GM03348 (cell line): ENCODE measurements around the gene TLR10.
"Not testable (repeated sequence)": the region's sequence is repeated elsewhere in the genome, so short reads cannot be mapped to it uniquely, and the experiment has no call there.

ENCODE experiments used
- DNase-seq: peaks from one replicate; pipeline ENCODE4 v3.0.0; 2012; ENCODE audit warnings: low spot score

TLR10 gene

DNA sequence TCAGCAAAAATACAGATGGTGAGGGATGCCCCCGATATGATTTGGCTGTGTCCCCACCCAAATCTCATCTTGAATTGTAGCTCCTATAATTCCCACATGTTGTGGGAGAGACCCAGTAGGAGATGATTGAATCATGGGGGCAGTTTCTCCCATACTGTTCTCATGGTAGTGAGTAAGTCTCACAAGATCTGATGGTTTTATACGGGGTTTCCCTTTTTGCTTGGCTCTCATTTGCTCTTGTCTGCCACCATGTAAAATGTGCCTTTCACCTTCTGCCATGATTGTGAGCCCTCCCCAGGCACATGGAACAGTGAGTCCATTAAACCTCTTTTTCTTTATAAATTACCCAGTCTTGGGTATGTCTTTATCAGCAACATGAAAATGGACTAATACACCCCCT lies 15.8 kb downstream of the TLR10 start:
- not testable (repeated sequence) for DNase-seq

DNA sequence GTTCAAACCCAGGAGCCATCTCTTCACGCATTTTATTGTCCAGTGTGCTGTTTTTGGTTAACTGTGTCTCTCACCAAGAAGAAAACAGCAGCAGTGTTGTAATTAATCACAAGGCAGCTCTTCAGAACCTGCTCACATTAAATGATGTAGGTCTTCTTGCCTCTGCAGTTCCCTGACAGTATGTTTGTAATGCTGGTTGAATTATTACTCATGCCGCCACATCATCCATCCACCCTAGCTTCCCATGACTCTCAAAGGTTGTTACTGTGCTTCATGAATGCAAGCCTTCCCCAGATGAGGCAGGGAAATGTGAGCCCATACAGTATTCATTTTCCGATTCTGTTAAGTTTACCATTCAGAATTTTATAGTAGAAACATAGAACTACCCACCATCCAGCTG lies 17.4 kb downstream of the TLR10 start:
- no peak for DNase-seq

DNA sequence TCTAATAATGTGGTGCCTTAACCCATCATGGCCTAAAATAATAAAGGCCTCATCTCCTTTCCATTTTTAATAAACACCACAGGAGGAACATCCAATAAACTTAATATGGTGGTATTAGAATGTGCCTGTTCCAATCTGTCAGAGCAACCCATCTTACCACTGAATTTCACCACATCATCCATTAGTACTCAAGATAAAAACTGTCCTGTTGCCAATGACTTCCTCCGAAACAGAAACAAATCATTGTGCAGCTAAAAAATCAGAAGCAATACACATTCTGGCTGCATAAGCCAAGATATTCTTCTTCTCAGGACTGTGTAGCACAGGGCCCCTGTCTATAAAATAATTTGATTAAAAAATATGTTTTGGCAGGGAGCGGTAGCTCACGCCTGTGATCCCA lies 18.5 kb downstream of the TLR10 start:
- no peak for DNase-seq

DNA sequence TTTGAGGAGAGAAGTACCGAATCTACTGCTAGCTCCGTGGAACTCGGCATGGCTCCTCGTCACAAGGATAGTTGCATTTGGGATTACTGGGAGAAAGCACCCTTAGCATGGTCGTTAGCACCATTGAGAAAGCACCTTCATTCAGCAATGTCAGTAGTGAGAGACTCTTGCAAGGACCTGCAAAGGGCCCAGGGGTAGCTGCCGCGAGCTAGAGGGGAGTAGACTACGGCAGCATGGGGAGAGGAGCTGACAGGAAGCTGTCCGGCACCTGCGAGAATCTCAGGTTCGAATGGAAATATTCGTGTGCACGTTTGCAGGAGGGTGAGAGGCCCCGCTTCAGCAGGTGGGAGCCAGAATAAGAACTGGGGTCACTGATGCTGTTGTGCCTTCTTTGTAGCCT lies 20.2 kb downstream of the TLR10 start:
- no peak for DNase-seq

DNA sequence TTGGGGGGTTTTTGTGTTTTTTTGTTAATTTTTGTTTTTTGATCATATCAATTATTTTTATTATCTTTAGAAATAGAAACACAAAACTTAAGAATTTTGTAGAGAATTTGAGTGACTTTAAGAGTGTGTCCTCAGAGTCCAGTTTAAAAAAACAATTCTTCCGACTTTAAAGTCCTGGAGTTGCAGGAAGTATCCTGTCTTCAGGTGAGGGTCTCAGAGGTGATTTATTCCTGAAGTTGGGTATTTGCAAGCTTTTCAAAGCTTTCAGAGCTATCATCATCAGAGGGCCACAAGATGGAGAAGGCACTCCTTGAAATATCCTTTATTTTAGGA lies 23.0 kb downstream of the TLR10 start:
- no peak for DNase-seq

DNA sequence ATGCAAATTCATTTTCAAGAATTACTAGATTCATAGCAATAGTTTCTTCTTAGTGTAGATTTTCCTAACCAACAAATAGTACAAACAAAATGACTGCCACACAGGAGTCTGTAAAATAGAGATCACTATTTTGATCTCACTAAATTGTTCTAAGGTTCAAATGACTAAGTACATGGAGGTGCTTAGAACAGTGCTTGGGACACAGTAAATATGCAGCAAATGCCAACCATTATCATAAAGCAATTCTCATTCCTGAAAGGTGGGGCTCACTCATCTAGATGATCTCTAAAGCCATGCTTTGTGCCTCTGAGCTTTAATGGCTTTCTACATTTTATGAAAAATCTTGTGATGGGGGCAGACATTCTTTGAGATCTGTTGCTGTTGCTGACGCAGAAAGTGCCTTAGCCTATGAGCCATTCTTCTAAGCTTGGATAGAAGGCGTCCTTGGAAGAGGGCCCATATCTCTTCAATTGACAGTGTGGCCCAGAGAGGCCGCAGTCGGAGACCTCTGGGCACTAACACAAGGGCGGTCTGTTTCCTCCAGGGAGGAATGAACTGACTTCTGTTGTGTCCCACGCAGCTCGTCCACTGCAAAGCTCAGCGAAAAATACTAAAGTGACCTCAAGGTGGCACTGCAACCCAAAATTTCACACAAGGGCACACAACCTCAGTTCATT lies 23.5 kb downstream of the TLR10 start:
- peak; percentile 65 for DNase-seq

DNA sequence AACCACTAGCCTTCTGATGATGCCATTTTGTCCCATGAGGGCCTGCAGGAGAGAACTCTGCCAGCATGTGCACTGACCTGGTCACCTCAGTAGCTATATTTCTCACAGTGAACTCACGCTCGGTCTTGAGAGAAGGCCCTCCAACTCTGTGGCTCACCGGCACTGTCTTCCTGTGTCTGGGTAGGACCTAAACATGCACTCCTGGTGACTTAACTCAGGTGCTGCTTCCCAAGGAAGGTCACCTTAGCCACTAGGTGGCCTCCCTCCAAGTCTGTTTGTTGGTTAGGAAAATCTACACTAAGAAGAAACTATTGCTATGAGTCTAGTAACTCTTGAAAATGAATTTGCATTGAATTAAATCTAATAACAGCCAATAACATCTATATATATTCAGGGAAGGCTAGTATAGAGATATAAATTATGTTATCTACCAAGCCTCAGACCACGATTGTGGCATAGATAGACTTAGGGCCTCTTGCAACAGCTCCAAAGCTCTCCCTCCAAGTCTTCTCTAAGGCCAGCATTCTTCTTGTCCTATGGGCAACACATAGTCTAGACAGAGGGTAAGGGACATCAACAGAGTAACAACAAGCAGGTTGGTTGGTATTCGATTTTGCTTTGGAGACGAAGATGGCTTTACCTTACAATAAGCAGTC lies 24.7 kb downstream of the TLR10 start:
- no peak for DNase-seq

DNA sequence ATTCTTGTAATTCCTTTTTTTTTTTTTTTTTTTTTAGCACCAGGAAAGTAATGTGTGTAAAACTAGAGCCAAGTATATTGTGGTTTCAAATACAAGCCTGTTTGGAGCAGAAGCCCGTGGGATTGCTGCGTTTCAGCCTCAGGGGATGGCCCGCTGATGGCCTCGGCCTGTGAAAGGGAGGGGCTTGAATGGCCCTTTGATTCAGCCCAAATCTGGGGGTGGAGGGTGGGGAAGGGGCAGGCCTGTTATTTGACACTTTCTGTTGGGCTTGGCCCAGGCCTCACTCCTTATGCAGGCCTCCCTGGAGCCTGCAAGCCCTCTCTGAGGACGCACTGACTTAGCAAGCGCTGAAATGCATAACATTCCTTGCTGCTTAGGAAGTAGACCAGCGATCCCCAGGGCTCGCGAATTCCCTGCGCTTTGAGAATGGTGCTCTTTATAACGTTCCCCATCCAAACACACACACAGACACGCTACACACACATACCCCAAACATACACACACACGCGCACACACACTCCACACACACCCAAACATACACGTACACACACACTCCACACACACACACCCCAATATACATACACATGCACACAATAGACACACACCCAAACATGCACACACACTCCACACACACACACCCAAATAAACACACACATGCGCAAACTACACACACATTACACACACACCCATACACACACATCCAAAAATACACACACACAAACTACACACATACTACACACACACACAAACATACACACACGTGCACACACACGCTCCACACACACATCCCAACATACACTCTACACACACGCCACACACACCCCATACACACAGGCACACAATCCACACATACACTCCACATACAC lies 29.6 kb downstream of the TLR10 start:
- DNase-seq, result peak; percentile 93

DNA sequence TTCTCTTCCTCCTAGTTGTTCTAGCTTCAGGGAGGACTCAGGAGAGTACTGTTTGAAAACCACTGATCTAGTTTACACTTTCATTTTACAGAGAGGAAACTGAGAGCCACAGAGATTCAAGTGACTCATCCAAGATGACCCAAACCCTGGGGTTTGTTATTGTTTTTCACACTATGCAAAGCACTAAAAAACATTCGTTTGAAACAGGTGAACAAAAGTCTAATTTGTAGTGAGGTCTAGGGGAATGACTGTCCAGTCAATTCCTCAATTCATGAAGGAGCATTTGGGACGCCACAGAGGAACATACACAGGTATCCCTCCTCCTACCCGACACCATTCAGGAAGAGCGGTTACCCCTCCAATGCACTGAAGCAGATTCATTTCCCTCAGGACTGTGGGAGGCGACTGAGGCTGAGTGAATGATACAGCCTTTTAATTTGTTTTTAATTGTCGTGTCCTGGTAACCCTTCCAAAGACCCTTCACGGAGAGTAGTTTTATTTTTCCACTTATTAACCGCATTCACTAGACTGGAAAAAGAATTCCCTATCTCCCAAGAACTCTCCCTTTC lies 30.3 kb downstream of the TLR10 start:
- peak; percentile 17 for DNase-seq

DNA sequence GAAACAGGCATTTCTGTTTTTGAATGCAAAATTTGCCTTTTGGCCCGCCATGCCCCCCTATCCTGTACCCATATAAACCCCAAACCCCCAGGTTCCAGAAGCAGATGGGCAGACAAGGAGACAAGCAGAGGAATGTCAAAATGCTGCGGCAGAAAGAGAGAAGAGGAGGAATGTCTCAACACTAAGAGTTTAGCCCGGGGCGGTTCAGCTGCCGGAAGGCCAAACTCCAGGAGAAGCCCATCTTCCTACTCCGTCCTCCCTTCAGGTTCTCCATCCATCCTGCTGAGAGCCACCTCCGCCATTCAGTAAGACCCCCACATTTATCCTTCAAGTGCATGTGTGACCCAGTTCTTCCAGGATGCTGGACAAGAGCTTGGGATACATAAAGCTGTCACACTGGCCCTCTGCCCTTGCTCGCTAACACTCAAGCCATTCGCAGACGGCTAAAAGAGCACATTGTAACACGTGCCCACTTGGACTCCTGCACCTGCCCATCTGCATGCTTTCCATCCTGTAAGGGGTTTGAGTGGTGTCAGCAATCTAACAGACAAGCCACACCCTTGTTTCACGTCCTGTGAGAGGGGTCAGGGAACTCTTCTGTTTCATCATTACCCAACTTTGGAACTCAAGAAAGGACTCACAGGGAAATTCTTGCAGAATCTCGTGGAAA lies 31.3 kb downstream of the TLR10 start:
- no peak for DNase-seq

DNA sequence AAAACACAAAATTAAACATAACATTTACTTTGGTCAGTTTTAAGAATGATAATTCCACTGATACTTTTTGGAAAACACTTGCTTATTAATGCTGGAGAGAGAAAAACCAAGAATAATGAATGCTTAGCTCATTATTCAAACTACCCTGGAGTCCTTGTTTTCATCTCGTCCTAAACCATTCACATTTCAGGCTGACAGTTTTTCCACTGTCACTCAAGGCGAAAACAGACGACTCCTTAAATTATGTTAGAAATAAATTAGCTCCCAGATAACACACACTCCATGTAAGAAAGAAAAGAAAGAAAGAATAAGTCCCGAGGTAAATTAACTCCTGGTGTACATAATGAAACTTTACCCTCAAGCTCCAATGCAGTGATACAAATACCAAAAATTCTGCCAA lies 33.5 kb downstream of the TLR10 start:
- no peak for DNase-seq

DNA sequence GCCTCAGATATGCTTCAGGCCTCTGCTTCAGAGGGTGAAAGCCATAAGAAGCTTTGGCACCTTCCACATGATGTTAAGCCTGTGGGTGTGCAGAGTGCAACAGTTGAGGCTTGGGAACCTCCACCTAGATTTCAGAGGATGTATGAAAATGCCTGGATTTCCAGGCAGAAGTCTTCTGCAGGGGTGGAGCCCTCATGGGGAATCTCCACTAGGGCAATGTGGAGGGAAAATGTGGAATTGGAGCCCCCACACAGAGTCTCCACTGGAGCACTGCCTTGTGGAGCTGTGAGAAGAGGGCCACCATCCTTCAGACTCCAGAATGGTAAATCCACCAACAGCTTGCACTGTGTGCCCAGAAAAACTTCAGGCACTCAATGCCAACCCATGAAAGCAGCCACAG lies 35.2 kb downstream of the TLR10 start:
- DNase-seq, result no peak

DNA sequence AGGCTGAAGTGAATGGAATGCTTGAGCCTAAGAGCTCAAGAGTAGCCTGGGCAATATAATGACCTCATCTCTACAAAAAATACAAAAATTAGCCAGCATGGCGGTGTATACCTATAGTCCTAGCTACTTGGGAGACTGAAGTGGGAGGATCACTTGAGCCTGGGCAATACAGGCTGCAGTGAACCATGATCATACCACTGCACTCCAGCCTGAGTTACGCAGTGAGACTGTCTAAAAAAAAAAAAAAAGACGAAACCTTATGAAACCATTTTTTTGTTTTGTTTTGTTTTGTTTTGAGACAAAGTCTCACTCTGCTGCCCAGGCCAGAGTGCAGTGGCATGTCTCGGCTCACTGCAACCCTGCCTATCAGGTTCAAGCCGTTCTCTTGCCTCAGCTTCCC lies 36.9 kb downstream of the TLR10 start:
- DNase-seq, result no peak

DNA sequence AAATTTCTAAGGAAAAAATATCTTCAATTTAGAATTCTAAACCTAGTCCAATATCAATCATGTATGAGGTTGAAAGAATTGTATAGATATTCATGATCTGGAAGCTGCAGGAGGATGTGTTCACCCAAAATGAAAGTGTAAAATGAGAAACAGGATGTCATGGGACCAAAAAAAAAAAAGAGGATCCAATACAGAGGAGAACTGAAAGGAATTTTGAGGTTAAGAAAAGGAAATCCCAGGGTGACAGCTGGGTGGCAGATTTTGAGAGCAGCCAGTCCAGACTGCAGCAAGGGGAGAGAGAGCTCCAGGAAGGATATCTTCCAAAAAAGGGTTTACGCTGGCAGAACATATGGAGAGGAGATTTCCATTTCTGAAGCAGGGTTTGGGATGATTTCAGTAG lies 38.9 kb downstream of the TLR10 start:
- DNase-seq, result peak; percentile 42

DNA sequence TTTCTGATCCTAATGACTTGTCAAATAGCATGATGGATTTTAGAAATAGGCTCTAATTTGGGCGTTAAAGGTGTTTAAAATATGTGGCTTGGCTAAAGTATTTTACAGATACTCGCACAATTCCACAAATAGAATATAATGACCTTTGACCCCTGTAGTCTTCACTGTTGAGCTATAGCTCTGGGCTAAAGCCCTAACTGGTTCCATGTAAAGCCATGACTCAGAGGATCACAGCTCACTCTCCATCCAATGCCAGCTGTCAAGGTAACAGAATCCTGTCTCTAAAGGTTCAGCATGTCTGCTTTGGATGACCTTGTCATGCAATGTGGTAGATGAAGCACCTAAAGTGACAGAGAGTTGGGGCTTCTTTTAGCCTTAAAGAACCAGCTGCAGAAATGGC lies 42.5 kb downstream of the TLR10 start:
- DNase-seq, result no peak

DNA sequence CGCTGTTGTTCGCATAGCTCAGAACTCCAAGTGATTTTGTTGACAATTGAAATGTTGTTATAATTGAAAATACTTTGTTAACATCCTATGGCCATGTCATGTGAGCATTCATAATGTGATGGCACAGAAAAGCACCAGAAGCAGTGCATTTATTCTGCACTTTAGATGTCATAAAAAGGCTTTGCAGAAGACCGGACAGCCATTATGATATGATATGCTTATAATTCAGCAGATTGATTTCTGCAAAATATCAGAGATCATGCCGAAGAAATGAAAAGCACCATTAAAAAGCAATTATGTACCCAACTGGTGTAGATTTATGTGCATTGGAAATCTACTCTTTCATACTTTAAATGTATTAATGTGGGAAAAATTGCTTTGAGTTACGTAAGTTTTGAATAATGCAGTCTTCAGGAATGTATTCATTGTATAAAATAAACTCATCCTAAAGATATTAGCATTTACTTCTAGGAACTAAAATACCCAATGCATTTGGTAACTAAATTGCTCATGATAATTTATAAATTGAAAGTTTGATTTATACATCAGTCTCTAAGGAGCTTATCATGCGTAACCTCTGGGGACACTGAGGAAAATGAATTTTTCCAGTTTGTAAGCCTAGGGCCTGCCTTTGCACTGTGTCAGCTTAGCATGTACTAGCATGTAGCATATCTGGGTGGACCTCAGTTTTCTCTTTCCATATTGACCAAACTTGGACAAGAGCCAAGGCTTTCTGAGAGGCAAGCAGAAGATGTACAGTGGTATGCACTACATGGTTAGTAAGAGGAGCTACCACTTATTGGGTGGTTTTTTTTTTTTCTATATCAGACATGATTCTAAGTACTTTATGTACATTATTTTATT lies 43.6 kb downstream of the TLR10 start:
- DNase-seq, result no peak

DNA sequence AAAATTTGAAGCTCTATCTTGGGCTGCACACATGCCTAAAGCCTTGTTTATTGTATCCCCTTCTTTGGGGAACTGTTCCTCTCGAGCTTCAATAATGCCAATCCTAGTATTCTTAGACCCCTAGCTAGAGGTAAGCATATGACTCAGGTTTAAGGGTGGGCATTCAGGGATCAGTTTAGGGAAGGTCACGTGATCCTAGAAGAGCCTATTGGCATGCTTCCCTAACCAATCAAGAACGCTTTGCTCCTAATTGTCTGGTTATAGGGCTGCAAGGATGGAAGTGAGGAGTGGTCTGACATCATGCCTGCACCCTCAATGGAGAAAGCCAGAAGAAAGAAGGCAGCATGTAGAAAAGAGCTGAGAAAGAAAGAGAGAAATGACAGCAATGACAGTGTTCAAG lies 46.9 kb downstream of the TLR10 start:
- DNase-seq, result no peak

DNA sequence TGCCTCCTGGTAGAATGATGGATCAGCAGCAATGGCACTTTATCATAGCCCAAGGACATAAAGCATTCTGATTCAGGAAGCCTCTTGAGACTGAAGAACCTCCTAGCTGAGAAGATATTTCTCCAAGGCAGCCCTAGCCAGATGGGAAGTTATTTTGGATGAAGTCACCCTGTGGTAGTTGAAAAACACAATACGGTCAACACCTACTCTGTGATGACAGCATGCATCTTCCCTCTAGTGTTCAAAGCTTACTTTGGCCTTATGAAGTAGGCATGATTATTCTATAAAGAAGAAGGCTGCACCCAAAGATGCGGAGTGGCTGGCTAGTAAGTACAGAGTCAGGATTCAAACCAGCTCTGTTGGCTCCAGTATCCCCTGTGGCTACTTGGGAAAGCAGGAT lies 47.9 kb downstream of the TLR10 start:
- DNase-seq, result no peak

DNA sequence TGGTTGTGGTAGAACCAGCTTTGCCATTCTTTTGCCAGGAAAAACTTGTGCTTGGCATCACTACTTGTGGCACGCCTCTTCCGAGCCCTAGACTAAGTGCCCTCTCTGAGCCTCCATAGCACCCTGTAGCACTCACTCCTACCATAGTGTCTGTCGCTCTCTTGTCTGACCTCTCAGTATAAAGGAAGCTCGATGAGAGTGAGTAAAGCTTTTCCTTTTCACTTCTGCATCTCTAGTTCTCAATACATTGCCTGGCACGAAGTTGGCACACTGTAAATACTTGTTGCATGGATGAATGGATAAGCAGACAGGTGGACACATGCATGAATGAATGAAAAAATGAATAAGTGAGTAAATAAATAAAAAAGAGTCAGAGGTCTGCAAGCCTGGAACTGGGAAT lies 48.3 kb downstream of the TLR10 start:
- no peak for DNase-seq

DNA sequence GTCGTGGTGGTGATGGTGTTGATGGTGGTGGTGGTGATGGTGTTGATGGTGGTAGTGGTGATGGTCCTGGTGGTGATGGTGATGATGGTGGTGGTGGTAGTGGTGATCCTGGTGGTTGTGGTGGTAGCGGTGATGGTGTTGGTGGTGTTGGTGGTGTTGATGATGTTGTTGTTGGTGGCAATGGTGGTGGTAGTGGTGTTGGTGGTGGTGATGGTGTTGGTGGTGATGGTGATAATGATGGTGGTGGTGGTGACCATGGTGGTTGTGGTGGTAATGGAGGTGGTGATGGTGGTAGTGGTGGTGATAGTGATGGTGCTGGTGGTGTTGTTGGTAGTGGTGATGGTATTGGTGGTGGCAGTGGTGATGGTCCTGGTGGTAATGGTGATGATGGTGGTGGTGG lies 49.1 kb downstream of the TLR10 start:
- no peak for DNase-seq

DNA sequence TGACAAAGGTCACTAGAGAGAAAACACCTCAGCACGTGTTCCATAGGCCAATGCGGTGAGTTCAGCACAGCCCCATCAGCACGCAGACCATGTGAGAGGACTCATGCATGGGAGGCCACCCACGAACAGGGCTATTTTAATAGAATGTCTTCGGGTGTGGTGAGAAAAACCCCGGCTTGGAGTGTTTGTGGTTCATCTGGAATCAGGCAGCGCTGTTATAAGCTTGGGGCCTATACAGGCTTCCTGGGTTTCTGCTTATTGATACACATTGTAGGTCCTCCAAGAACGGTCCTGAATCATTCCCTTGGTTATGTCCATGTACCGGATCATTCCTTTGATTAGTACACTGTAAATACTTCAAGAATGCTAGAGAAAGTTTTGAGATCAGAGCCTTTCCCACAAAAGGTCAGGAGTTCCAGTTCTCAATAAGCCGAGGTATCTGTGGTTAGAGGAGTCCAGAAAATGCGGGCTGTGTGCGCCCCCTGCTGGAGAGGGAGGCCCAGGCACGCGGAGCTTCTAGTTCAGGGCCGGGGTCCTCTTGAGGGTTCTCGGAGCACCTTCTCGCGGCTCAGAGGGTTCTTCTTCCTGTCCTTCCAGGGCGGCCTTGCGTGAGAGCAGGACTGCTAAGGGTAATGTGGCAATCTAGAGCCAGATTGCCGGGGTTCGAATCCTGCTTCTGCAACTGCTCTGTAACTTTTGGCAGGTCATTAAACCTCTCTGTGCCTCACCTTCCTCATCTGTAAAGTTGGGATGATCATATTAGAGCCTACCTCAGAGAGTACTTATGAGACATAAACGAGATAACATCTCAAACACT lies 51.8 kb downstream of the TLR10 start:
- DNase-seq, result peak; percentile 89
